ENCODE results near the gene PAMR1.

DNA sequence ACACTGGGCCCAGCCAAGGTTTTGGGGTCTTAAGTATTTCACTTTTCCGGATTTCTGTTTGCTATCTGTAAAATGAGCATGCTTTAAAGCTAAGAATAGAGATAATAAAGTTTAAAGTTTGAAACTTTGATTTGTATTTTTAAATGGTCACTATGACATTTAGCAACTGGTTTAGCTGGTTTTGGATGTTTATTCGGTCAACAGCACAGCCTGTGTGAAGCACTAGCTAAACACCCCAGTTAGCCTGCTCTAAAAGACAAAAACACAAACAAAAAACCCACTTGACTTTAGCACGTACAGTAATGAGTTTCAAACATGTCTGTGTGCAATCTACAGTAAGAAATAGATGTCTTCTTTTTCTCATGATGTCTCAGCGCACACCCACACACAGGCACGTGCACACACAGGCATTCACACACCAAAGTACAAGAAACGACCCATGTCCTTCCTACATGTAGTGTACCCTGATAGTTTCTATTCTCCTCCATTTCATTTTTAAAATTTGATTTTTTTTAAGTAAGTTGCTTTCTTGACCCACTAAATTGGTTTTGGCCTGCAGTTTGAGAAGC is 135.4 kb downstream of the PAMR1 start:
- TF ChIP-seq POLR2A (IDR thresholded peaks at IDR 0.05; ENCODE audit: low read length) (no peak), GATA1 (IDR thresholded peaks at IDR 0.05; ENCODE audit: low read depth, low read length) (no peak)

Data from erythroblast (primary cell).